ENCODE measurements around the gene KRT78.
A peak's percentile ranks its signal among the peaks of the same experiment; 100 is the strongest.
"Not testable (repeated sequence)": the region's sequence is repeated elsewhere in the genome, so short reads cannot be mapped to it uniquely, and the experiment has no call there.

Gene KRT78

GRCh38 chr12:52873832-52874572 lies 25.2 kb upstream of the KRT78 start:
- DNase-seq = peak; percentile 96
- in situ Hi-C loops (cut with HindIII; ENCODE audit: low pct_ligation_motif_present, low pct_unique_long_range_greater_than_20kb, low sequenced_read_pairs) = loop anchor here (25.0 kb wide), 1 partner anchor 287 kb away; no protein-coding TSS in a partner anchor

- in situ Hi-C loops (cut with HindIII; ENCODE audit: low pct_ligation_motif_present, low pct_unique_long_range_greater_than_20kb, low sequenced_read_pairs) = loop anchor here (25.0 kb wide), 1 partner anchor 286 kb away; no protein-coding TSS in a partner anchor
- no peak for DNase-seq
Measured at GRCh38 chr12:52873513-52873831, 24.7 kb upstream of the KRT78 start.

- DNase-seq = no peak
- in situ Hi-C loops (cut with HindIII; ENCODE audit: low pct_ligation_motif_present, low pct_unique_long_range_greater_than_20kb, low sequenced_read_pairs) = loop anchor here (25.0 kb wide), 1 partner anchor 286 kb away; no protein-coding TSS in a partner anchor
Measured at GRCh38 chr12:52872644-52873389, 24.0 kb upstream of the KRT78 start.

- DNase-seq = peak; percentile 30
- in situ Hi-C loops (cut with HindIII; ENCODE audit: low pct_ligation_motif_present, low pct_unique_long_range_greater_than_20kb, low sequenced_read_pairs) = loop anchor here (25.0 kb wide), 1 partner anchor 284 kb away; no protein-coding TSS in a partner anchor
Measured at GRCh38 chr12:52871291-52872039, 22.7 kb upstream of the KRT78 start.

- DNase-seq = peak; percentile 80
- in situ Hi-C loops (cut with HindIII; ENCODE audit: low pct_ligation_motif_present, low pct_unique_long_range_greater_than_20kb, low sequenced_read_pairs) = loop anchor here (25.0 kb wide), 1 partner anchor 283 kb away; no protein-coding TSS in a partner anchor
Measured at GRCh38 chr12:52870361-52871290, 21.8 kb upstream of the KRT78 start.

GRCh38 chr12:52867642-52868041 lies 18.8 kb upstream of the KRT78 start:
- in situ Hi-C loops (cut with HindIII; ENCODE audit: low pct_ligation_motif_present, low pct_unique_long_range_greater_than_20kb, low sequenced_read_pairs) = loop anchor here (25.0 kb wide), 1 partner anchor 280 kb away; no protein-coding TSS in a partner anchor

GRCh38 chr12:52867152-52867551 lies 18.4 kb upstream of the KRT78 start:
- DNase-seq = no peak
- in situ Hi-C loops (cut with HindIII; ENCODE audit: low pct_ligation_motif_present, low pct_unique_long_range_greater_than_20kb, low sequenced_read_pairs) = loop anchor here (25.0 kb wide), 1 partner anchor 280 kb away; no protein-coding TSS in a partner anchor

More at GRCh38 chr12:52867642-52868041, 18.8 kb upstream of the KRT78 start:
- no peak for DNase-seq

GRCh38 chr12:52865090-52865944 lies 16.5 kb upstream of the KRT78 start:
- in situ Hi-C loops (cut with HindIII; ENCODE audit: low pct_ligation_motif_present, low pct_unique_long_range_greater_than_20kb, low sequenced_read_pairs) = loop anchor here (25.0 kb wide), 1 partner anchor 278 kb away; no protein-coding TSS in a partner anchor
- peak; percentile 87 for DNase-seq

- in situ Hi-C loops (cut with HindIII; ENCODE audit: low pct_ligation_motif_present, low pct_unique_long_range_greater_than_20kb, low sequenced_read_pairs) = loop anchor here (25.0 kb wide), 1 partner anchor 275 kb away; no protein-coding TSS in a partner anchor
- no peak for DNase-seq
Measured at GRCh38 chr12:52862023-52862422, 13.2 kb upstream of the KRT78 start.

- in situ Hi-C loops (cut with HindIII; ENCODE audit: low pct_ligation_motif_present, low pct_unique_long_range_greater_than_20kb, low sequenced_read_pairs) = loop anchor here (25.0 kb wide), 1 partner anchor 274 kb away; no protein-coding TSS in a partner anchor
- no peak for DNase-seq
Measured at GRCh38 chr12:52861511-52861910, 12.7 kb upstream of the KRT78 start.

GRCh38 chr12:52860102-52860823 lies 11.5 kb upstream of the KRT78 start:
- in situ Hi-C loops (cut with HindIII; ENCODE audit: low pct_ligation_motif_present, low pct_unique_long_range_greater_than_20kb, low sequenced_read_pairs) = loop anchor here (25.0 kb wide), 1 partner anchor 273 kb away; no protein-coding TSS in a partner anchor

GRCh38 chr12:52857500-52857899 lies 8.7 kb upstream of the KRT78 start:
- in situ Hi-C loops (cut with HindIII; ENCODE audit: low pct_ligation_motif_present, low pct_unique_long_range_greater_than_20kb, low sequenced_read_pairs) = loop anchor here (25.0 kb wide), 1 partner anchor 270 kb away; no protein-coding TSS in a partner anchor
- no peak for DNase-seq

More at GRCh38 chr12:52860102-52860823, 11.5 kb upstream of the KRT78 start:
- DNase-seq = peak; percentile 37

- no peak for DNase-seq
- in situ Hi-C loops (cut with HindIII; ENCODE audit: low pct_ligation_motif_present, low pct_unique_long_range_greater_than_20kb, low sequenced_read_pairs) = loop anchor here (25.0 kb wide), 1 partner anchor 269 kb away; no protein-coding TSS in a partner anchor
Measured at GRCh38 chr12:52856787-52857186, 8.0 kb upstream of the KRT78 start.

- DNase-seq = not testable (repeated sequence)
- in situ Hi-C loops (cut with HindIII; ENCODE audit: low pct_ligation_motif_present, low pct_unique_long_range_greater_than_20kb, low sequenced_read_pairs) = loop anchor here (25.0 kb wide), 1 partner anchor 269 kb away; no protein-coding TSS in a partner anchor
Measured at GRCh38 chr12:52856077-52856476, 7.3 kb upstream of the KRT78 start.

- DNase-seq = no peak
- in situ Hi-C loops (cut with HindIII; ENCODE audit: low pct_ligation_motif_present, low pct_unique_long_range_greater_than_20kb, low sequenced_read_pairs) = loop anchor here (25.0 kb wide), 1 partner anchor 264 kb away; no protein-coding TSS in a partner anchor
Measured at GRCh38 chr12:52851787-52852186, 3.0 kb upstream of the KRT78 start.

- no peak for DNase-seq
- in situ Hi-C loops (cut with HindIII; ENCODE audit: low pct_ligation_motif_present, low pct_unique_long_range_greater_than_20kb, low sequenced_read_pairs) = loop anchor here (25.0 kb wide), 1 partner anchor 263 kb away; no protein-coding TSS in a partner anchor
Measured at GRCh38 chr12:52850681-52851080, 1.9 kb upstream of the KRT78 start.

Measured in ACHN (cell line).